Ishikawa (cell line): ENCODE results near the gene GCGR.

Experiments used
- CREB1 ChIP-seq: IDR thresholded peaks from 2 replicates; pipeline ENCODE4 v1.6.1; 2012; ENCODE audit warnings: low read depth
- TAF1 ChIP-seq: IDR thresholded peaks from 2 replicates; pipeline ENCODE4 v1.6.1; 2012; ENCODE audit warnings: low read depth, mild to moderate bottlenecking
- TCF12 ChIP-seq: IDR thresholded peaks from 2 replicates; pipeline ENCODE4 v1.6.1; 2012; ENCODE audit warnings: low read depth
- TEAD4 ChIP-seq: IDR thresholded peaks from 2 replicates; pipeline ENCODE4 v1.6.1; 2012

DNA sequence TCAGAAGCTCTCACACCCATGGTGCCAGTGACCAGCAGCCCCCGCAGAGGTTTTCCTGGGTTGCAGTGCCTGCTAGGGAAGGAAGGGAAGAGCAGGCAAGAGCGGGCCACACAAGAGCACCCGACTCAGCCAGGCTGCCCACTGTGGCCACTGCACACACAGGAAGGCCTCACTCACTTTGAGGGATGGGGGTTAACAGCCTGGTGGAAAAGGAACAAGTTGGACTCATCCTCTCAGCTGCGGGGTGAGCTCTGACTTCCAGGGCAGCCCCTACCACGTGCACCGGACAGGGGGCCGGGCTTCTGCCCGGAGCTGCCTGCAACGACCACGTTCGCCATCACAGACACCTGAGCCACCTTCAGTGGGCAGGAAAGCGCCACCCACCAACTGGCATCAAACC, 48.3 kb downstream of the GCGR start:
- TF ChIP-seq TEAD4, result no peak
- TF ChIP-seq CREB1, result no peak
- no peak for TF ChIP-seq TAF1
- no peak for TF ChIP-seq TCF12
